ENCODE measurements around the gene TRAF7.

- no peak for TF ChIP-seq POLR2AphosphoS5 (IDR thresholded peaks at IDR 0.05; ENCODE audit: low read depth, low read length)
- TF ChIP-seq CTCF (IDR thresholded peaks at IDR 0.05 in 2 of 3, conservative IDR thresholded peaks at IDR 0.05 in 1 of 3; ENCODE audit: borderline replicate concordance in 1 of 3, insufficient read depth in 1 of 3, low read depth in 2 of 3, low read length in 2 of 3): no peak
- TF ChIP-seq EZH2 (IDR thresholded peaks at IDR 0.05): no peak
- no peak for TF ChIP-seq ZBTB33 (IDR thresholded peaks at IDR 0.05; ENCODE audit: extremely low read depth, insufficient replicate concordance, low read length)
- TF ChIP-seq POLR2A (IDR thresholded peaks at IDR 0.05; ENCODE audit: borderline replicate concordance, extremely low read depth, insufficient read depth, insufficient read length): no peak
- no peak for TF ChIP-seq CBX3 (IDR thresholded peaks at IDR 0.05; ENCODE audit: low read depth)
- TF ChIP-seq JUND (IDR thresholded peaks at IDR 0.05): no peak
- no peak for TF ChIP-seq ZFX (IDR thresholded peaks at IDR 0.05)
- no peak for TF ChIP-seq ZNF274 (IDR thresholded peaks at IDR 0.05; ENCODE audit: low read depth, low read length)
- no peak for TF ChIP-seq REST (IDR thresholded peaks at IDR 0.05; ENCODE audit: low read depth)
- no peak for TF ChIP-seq MAX (IDR thresholded peaks at IDR 0.05)
- no peak for TF ChIP-seq CEBPB (IDR thresholded peaks at IDR 0.05; ENCODE audit: low read depth)
Observed at GRCh38 chr16:2179576-2179975, 24.0 kb downstream of the TRAF7 start.
